HEK293T (cell line): ENCODE data around the gene PKLR.

Source experiments
- ARNT ChIP-seq: fragments of 450-650 bp; IDR thresholded peaks from 2 replicates; pipeline ENCODE4 v1.6.1; 2017; ENCODE audit warnings: mild to moderate bottlenecking
- BHLHE40 ChIP-seq: fragments of 450-650 bp; IDR thresholded peaks from 2 replicates; pipeline ENCODE4 v1.6.1; 2016; ENCODE audit warnings: mild to moderate bottlenecking, moderate library complexity, borderline replicate concordance
- CTBP1 ChIP-seq: fragments of 450-650 bp; IDR thresholded peaks from 2 replicates; pipeline ENCODE4 v1.6.1; 2016; ENCODE audit warnings: borderline replicate concordance
- ELF4 ChIP-seq: fragments of 450-650 bp; IDR thresholded peaks from 2 replicates; pipeline ENCODE4 v1.6.1; 2017; ENCODE audit warnings: antibody characterized with exemption
- FOXA1 ChIP-seq: fragments of 450-650 bp; IDR thresholded peaks from 2 replicates; pipeline ENCODE4 v1.6.1; 2016; ENCODE audit warnings: mild to moderate bottlenecking
- FOXM1 ChIP-seq: fragments of 450-650 bp; IDR thresholded peaks from 2 replicates; pipeline ENCODE4 v1.6.1; 2017; ENCODE audit warnings: mild to moderate bottlenecking, borderline replicate concordance
- HDGF ChIP-seq: fragments of 450-650 bp; IDR thresholded peaks from 2 replicates; pipeline ENCODE4 v1.6.1; 2017; ENCODE audit warnings: antibody characterized with exemption, borderline replicate concordance
- L3MBTL2 ChIP-seq: fragments of 450-650 bp; conservative IDR thresholded peaks from 2 replicates; pipeline ENCODE4 v1.6.1; 2016; ENCODE audit warnings: mild to moderate bottlenecking
- NFRKB ChIP-seq: fragments of 450-650 bp; IDR thresholded peaks from 2 replicates; pipeline ENCODE4 v1.6.1; 2016; ENCODE audit warnings: mild to moderate bottlenecking, moderate library complexity
- SUZ12 ChIP-seq: fragments of 450-650 bp; IDR thresholded peaks from 2 replicates; pipeline ENCODE4 v1.6.1; 2016; ENCODE audit warnings: mild to moderate bottlenecking
- ZNF384 ChIP-seq: fragments of 450-650 bp; IDR thresholded peaks from 2 replicates; pipeline ENCODE4 v1.6.1; 2016

DNA sequence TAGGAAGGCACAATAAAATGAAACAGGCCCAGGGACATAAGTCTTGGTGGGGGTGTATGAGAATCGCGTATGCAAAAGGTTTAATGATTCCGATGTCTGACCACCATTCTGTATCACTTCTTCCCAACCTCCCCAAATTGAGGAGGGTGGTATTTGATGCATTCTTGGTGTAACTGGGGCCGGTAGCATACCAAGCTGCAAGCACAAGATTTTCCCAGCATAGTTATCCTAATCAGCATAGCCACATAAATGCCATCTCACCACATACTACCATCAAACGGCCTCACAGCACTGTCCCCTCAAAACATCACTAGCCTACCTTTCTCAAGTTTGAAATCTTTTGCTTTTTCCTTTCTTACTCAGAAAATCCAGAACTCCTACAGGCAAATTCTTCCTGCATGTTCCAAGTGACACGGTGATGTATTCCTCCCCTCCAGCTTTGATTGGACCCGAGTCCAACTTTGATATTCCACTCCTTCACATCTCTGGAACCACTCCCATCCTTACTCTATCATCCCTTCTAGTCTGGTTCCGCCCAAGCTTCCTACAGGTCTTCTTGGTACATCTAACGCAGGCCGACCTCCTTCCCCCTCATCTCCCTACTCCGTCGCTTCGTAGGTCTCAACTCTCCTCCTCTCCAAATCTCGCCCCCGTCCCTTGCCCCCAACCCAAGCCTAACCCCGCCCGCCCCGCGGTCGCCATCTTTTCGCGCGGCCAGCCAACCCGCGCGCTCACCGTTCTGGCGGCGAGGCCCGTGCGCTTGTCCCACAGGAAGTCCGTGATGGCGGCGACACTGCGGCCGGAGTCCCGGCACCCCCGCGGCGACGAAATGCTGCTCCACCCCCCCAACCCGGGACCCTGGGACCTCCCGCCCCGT lies 28.5 kb downstream of the PKLR start:
- TF ChIP-seq HDGF: no peak
- TF ChIP-seq ELF4: no peak
- no peak for TF ChIP-seq FOXA1
- no peak for TF ChIP-seq ARNT
- TF ChIP-seq L3MBTL2: no peak
- no peak for TF ChIP-seq BHLHE40
- TF ChIP-seq ZNF384: no peak
- TF ChIP-seq CTBP1: no peak
- TF ChIP-seq SUZ12: no peak
- TF ChIP-seq FOXM1: no peak
- TF ChIP-seq NFRKB: no peak
